Right cardiac atrium (tissue), 5 donors: ENCODE data around the gene JMJD6. TPM values are rescaled to one million over a fixed set of nuclear protein-coding genes. Genes with fewer than 3 reads are reported as not detected.
"Not testable (repeated sequence)": the region's sequence is repeated elsewhere in the genome, so short reads cannot be mapped to it uniquely, and the experiment has no call there.

Experiments used
- ATAC-seq, 2 donors: fragments of 200-7000 bp; cut with Tn5 transposase; one replicate each; pipeline versions ENCODE4 v1.8.0 to v1.9.1; 2020; ENCODE audit warnings: moderate library complexity in 2 of 2, mild to moderate bottlenecking in 1 of 2
- DNase-seq, 3 donors: peaks; one replicate each; pipeline ENCODE4 v3.0.0-alpha.2; 2020
- H3K27ac ChIP-seq: one replicate; pipeline ENCODE4 v1.5.1; 2013; ENCODE audit warnings: mild to moderate bottlenecking, low read length, control low read depth, moderate library complexity
- H3K27me3 ChIP-seq: one replicate; pipeline ENCODE4 v1.6.1; 2013; ENCODE audit not compliant: control insufficient read depth, insufficient read depth
- H3K4me1 ChIP-seq: one replicate; pipeline ENCODE4 v1.6.1; 2013; ENCODE audit warnings: low read length; ENCODE audit not compliant: control insufficient read depth, insufficient read depth
- H3K4me3 ChIP-seq: one replicate; pipeline ENCODE4 v1.5.1; 2013; ENCODE audit warnings: low read length, control low read depth
- H3K9me3 ChIP-seq: one replicate; pipeline ENCODE4 v1.6.1; 2013; ENCODE audit warnings: low read length; ENCODE audit not compliant: control insufficient read depth
- WGBS: extraction: QIAGEN DNeasy Blood & Tissue Kit; methylation state at CpG from one replicate; pipeline ENCODE4 v1.1.7; 2013; 5-methylcytosine and 5-hydroxymethylcytosine counted together
- intact Hi-C, 4 donors: fragments of 100-400 bp; cut with DNase I; formaldehyde crosslinking; loops; one replicate each; pipeline versions ENCODE4 v1.11.0 to v1.14.0; 2022 to 2023
- polyA plus RNA-seq: library from polyadenylated mRNA; stranded (reverse); fragments of 200-250 nt; gene quantifications from one replicate; pipeline ENCODE4 v1.2.3, GENCODE V29; 2013
- total RNA-seq, 4 donors: library from RNA; stranded (reverse); fragmentation: NEBNext Ultra II Directional; extraction: Animal tissue kit (Norgen Biotek cat#: 25700); gene quantifications; one replicate each; pipeline ENCODE4 v1.2.1, GENCODE V29; 2021
- donor health status: healthy with polysubstance abuse.
- donor health status: DM: no; HTN: yes; CAD: no.
- donor health status: DM: no; HTN: no; CAD: no.
- donor health status: DM: no; HTN: yes; CAD: no; lungs with severe emphysema.
- donor health status: DM: yes; HTN: yes; CAD: no.

Gene JMJD6
- total and polyA plus RNA-seq, 5 donors = 36.7 to 58.8 (median 56.1) TPM

GRCh38 chr17:76747716-76748363, 21.4 kb upstream of the JMJD6 start:
- ATAC-seq (peak; percentile 58 to 87), DNase-seq (peak; percentile 53 to 69 (median 69))
- Histone ChIP-seq H3K27me3 (no peaks in the 10 kb centered on the region), H3K9me3 (no peaks in the 10 kb centered on the region), H3K27ac (peak overlapping the region; percentile 79), H3K4me3 (no peak overlapping the region), H3K4me1 (peaks cover 2% of the 10 kb centered on the region)
- intact Hi-C loops = no loop called here
- WGBS = 45% methylated on average over 9 of the region's 9 CpGs

- DNase-seq, H3K27me3 ChIP-seq, H3K4me3 ChIP-seq, intact Hi-C loops, H3K9me3 ChIP-seq, ATAC-seq, H3K4me1 ChIP-seq, H3K27ac ChIP-seq: not testable (repeated sequence)
- WGBS = 97% methylated on average over 6 of the region's 6 CpGs
Observed at GRCh38 chr17:76745785-76746184, 19.4 kb upstream of the JMJD6 start.

- 80% methylated on average over 2 of the region's 2 CpGs for WGBS
- Histone ChIP-seq H3K4me3 (no peak overlapping the region), H3K27ac (peak overlapping the region; percentile 85), H3K4me1 (peaks cover 2% of the 10 kb centered on the region), H3K9me3 (no peaks in the 10 kb centered on the region), H3K27me3 (no peaks in the 10 kb centered on the region)
- intact Hi-C loops = no loop called here
- ATAC-seq = no peak
- no peak for DNase-seq
Observed at GRCh38 chr17:76744747-76745146, 18.3 kb upstream of the JMJD6 start.

DNA sequence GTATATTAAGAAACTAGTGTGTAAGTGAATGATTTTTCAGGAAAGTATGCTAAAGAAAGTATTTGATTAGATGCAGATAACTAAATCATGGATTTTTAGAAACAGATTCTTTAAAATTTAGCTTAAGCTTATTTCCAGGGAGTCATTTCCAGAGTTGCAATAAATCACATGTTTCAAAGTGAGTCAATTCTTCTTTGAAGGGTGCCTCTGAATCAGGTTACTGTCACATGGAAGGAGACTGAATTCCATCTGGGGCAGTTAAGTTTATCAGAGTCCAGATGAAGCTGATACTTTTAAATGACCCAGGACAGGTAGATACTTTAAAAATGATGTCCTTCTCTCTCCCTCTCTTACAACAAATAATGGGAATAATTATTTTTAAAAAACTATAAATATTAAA, 16.6 kb upstream of the JMJD6 start:
- H3K9me3 ChIP-seq = no peaks in the 10 kb centered on the region
- H3K4me3 ChIP-seq = no peak overlapping the region
- H3K4me1 ChIP-seq = peaks cover 2% of the 10 kb centered on the region
- no peak for DNase-seq
- no peaks in the 10 kb centered on the region for H3K27me3 ChIP-seq
- intact Hi-C loops = no loop called here
- H3K27ac ChIP-seq = no peak overlapping the region
- ATAC-seq = no peak

- DNase-seq (peak in 1 of 3 donors; percentile 61), ATAC-seq (no peak)
- WGBS = 48% methylated on average over 5 of the region's 5 CpGs
- H3K4me3 ChIP-seq = no peak overlapping the region
- no peaks in the 10 kb centered on the region for H3K27me3 ChIP-seq
- intact Hi-C loops = no loop called here
- no peaks in the 10 kb centered on the region for H3K4me1 ChIP-seq
- H3K9me3 ChIP-seq = no peaks in the 10 kb centered on the region
- H3K27ac ChIP-seq = peak overlapping the region; percentile 32
Observed at GRCh38 chr17:76740329-76741118, 14.1 kb upstream of the JMJD6 start.

GRCh38 chr17:76739568-76740115, 13.2 kb upstream of the JMJD6 start:
- peak overlapping the region; percentile 1 for H3K4me3 ChIP-seq
- H3K4me1 ChIP-seq, DNase-seq, ATAC-seq, H3K27me3 ChIP-seq, H3K9me3 ChIP-seq, H3K27ac ChIP-seq, intact Hi-C loops: not testable (repeated sequence)
- WGBS = 80% methylated on average over 17 of the region's 17 CpGs

GRCh38 chr17:76738468-76738850, 12.1 kb upstream of the JMJD6 start:
- peak overlapping the region; percentile 85 for H3K4me3 ChIP-seq
- peaks cover 2% of the 10 kb centered on the region for H3K4me1 ChIP-seq
- no peaks in the 10 kb centered on the region for H3K27me3 ChIP-seq
- no peak for ATAC-seq
- intact Hi-C loops = no loop called here
- DNase-seq = no peak
- no peaks in the 10 kb centered on the region for H3K9me3 ChIP-seq
- WGBS = under 1% methylated on average over 7 of the region's 7 CpGs
- peak overlapping the region; percentile 97 for H3K27ac ChIP-seq

GRCh38 chr17:76737676-76738467, 11.5 kb upstream of the JMJD6 start, which contains the start of gene MFSD11:
TSS of gene MFSD11 (plus strand) at chr17:76738119. CDS start at chr17:76738353, 234 bp downstream.
- H3K27ac ChIP-seq = peak within 1 kb of the TSS; percentile 100
- under 1% methylated on average over 57 of the region's 57 CpGs for WGBS
- peaks cover 2% of the 10 kb centered on the region for H3K4me1 ChIP-seq
- intact Hi-C loops = no loop called here
- peak; percentile 88 to 89 for ATAC-seq
- DNase-seq = peak; percentile 94 to 97 (median 96)
- H3K4me3 ChIP-seq = peak within 1 kb of the TSS; percentile 85
- H3K9me3 ChIP-seq = no peaks in the 10 kb centered on the region
- H3K27me3 ChIP-seq = no peaks in the 10 kb centered on the region

- Histone ChIP-seq H3K4me3 (peak within 1 kb of the TSS; percentile 85), H3K4me1 (peaks cover 2% of the 10 kb centered on the region), H3K9me3 (no peaks in the 10 kb centered on the region), H3K27ac (peak within 1 kb of the TSS; percentile 100), H3K27me3 (no peaks in the 10 kb centered on the region)
- DNase-seq (peak; percentile 98 to 99 (median 99)), ATAC-seq (peak; percentile 90)
- intact Hi-C loops = no loop called here
- under 1% methylated on average over 60 of the region's 60 CpGs for WGBS
Observed at GRCh38 chr17:76737082-76737675, 10.8 kb upstream of the JMJD6 start, which contains the start of gene SRSF2. TSS of gene SRSF2 (minus strand) at chr17:76737331. CDS start at chr17:76737160, 171 bp downstream.

DNA sequence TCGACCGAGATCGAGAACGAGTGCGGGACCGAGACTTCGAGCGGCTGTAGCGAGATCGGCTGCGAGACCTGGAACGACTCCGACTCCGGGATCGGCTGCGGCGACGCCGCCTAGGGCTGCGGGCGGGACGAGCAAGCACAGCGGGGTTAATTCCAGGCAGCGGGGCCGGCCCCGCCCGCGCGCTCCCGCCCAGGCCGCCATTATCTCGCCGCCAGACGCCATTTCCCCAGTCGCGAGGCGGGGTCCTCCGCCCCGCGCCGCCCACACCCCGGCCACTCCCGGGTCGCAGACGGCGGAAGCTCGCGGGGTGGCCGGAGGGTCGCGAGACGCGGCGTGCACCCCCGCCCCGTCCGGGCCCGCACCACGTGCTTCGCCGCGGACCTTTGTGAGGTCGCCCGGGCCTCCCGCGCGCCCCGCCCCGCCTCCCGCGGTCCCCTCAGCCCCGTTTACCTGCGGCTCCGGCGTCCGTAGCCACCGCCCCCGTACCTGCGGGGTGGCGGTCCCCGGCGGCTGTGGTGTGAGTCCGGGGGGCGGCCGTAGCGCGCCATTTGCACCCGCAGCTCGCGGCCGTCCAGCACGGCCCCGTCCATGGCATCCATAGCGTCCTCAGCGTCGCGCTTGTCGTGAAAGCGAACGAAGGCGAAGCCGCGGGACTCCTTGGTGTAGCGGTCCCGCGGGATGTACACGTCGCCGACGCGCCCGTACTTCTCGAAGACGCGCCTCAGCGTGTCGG, 10.1 kb upstream of the JMJD6 start:
- under 1% methylated on average over 117 of the region's 117 CpGs for WGBS
- no peaks in the 10 kb centered on the region for H3K27me3 ChIP-seq
- peak overlapping the region; percentile 81 for H3K27ac ChIP-seq
- no peaks in the 10 kb centered on the region for H3K9me3 ChIP-seq
- peak overlapping the region; percentile 74 for H3K4me3 ChIP-seq
- peak; percentile 83 to 93 (median 92) for DNase-seq
- intact Hi-C loops = no loop called here
- ATAC-seq = peak; percentile 53 to 68
- H3K4me1 ChIP-seq = peaks cover 2% of the 10 kb centered on the region
